Loucy (cell line): ENCODE data around the gene CNOT10.
"Not testable (repeated sequence)": the region's sequence is repeated elsewhere in the genome, so short reads cannot be mapped to it uniquely, and the experiment has no call there.

Source experiments
- H2AFZ ChIP-seq: fragments of 200-600 bp; sonication (generic); 2 replicates; pipeline ENCODE4 v1.6.0; 2016; ENCODE audit warnings: antibody characterized with exemption, mild to moderate bottlenecking, low read length, moderate library complexity
- H3F3A ChIP-seq: fragments of 200-600 bp; 2 replicates; pipeline ENCODE4 v1.6.0; 2016; ENCODE audit warnings: antibody characterized with exemption, low read depth, mild to moderate bottlenecking
- H3K27me3 ChIP-seq: fragments of 200-600 bp; sonication (generic); 2 replicates; pipeline ENCODE4 v1.6.1; 2014; ENCODE audit warnings: low read length, mild to moderate bottlenecking; ENCODE audit not compliant: insufficient read depth, poor library complexity, severe bottlenecking
- H3K36me3 ChIP-seq: fragments of 200-600 bp; sonication (generic); 2 replicates; pipeline ENCODE4 v1.6.1; 2016; ENCODE audit warnings: low read length; ENCODE audit not compliant: insufficient read depth
- H3K4me1 ChIP-seq: fragments of 200-600 bp; sonication (generic); 2 replicates; pipeline ENCODE4 v1.5.1; 2014; ENCODE audit warnings: low read length, mild to moderate bottlenecking; ENCODE audit not compliant: insufficient read depth, poor library complexity, severe bottlenecking
- H3K4me2 ChIP-seq: fragments of 200-600 bp; sonication (generic); 2 replicates; pipeline ENCODE4 v1.6.0; 2014; ENCODE audit warnings: antibody characterized with exemption, low read length, low read depth, mild to moderate bottlenecking; ENCODE audit not compliant: poor library complexity, severe bottlenecking
- H3K4me3 ChIP-seq: fragments of 200-600 bp; sonication (generic); 2 replicates; pipeline ENCODE4 v1.5.1; 2014; ENCODE audit warnings: low read length, mild to moderate bottlenecking, mixed read lengths; ENCODE audit not compliant: poor library complexity, severe bottlenecking
- H3K79me2 ChIP-seq: fragments of 200-600 bp; sonication (generic); 2 replicates; pipeline ENCODE4 v1.6.1; 2014; ENCODE audit warnings: low read length; ENCODE audit not compliant: insufficient read depth
- H3K9ac ChIP-seq: fragments of 200-600 bp; sonication (generic); 2 replicates; pipeline ENCODE4 v1.6.0; 2014; ENCODE audit warnings: mild to moderate bottlenecking, low read depth, low read length, moderate library complexity; ENCODE audit not compliant: poor library complexity, severe bottlenecking
- H3K9me2 ChIP-seq: fragments of 200-600 bp; sonication (generic); replicated peaks from 2 replicates; pipeline ENCODE4 v1.6.1; 2016; ENCODE audit warnings: low read depth, low read length, mixed read lengths
- H3K9me3 ChIP-seq: fragments of 200-600 bp; sonication (generic); 2 replicates; pipeline ENCODE4 v1.6.1; 2014; ENCODE audit warnings: mild to moderate bottlenecking, antibody characterized with exemption, low read length, low read depth; ENCODE audit not compliant: insufficient read depth
- H4K20me1 ChIP-seq: fragments of 200-600 bp; sonication (generic); 2 replicates; pipeline ENCODE4 v1.6.0; 2014; ENCODE audit warnings: antibody characterized with exemption, low read length, mild to moderate bottlenecking; ENCODE audit not compliant: insufficient read depth, poor library complexity, severe bottlenecking
- CTCF ChIP-seq: fragments of 200-600 bp; sonication (generic); conservative IDR thresholded peaks from 2 replicates; pipeline ENCODE4 v1.5.1; 2014; ENCODE audit warnings: mild to moderate bottlenecking, antibody characterized with exemption, low read length
- EZH2phosphoT487 ChIP-seq: fragments of 200-600 bp; IDR thresholded peaks from 2 replicates; pipeline ENCODE4 v1.6.1; 2018; ENCODE audit warnings: antibody characterized with exemption, mild to moderate bottlenecking, moderate library complexity, borderline replicate concordance

The CNOT10 gene

GRCh38 chr3:32646761-32647160 lies 38.2 kb upstream of the CNOT10 start:
- H4K20me1 ChIP-seq, result no peaks in the 10 kb centered on the region
- H3K9me2 ChIP-seq, result no peaks in the 10 kb centered on the region
- no peaks in the 10 kb centered on the region for H3K27me3 ChIP-seq
- no peaks in the 10 kb centered on the region for H3K4me1 ChIP-seq
- H3K9ac ChIP-seq, result no peak overlapping the region
- H3K79me2 ChIP-seq, result no peaks in the 10 kb centered on the region
- no peak overlapping the region for H3K4me2 ChIP-seq
- no peak overlapping the region for H3K4me3 ChIP-seq
- TF ChIP-seq CTCF, result no peak
- no peak for TF ChIP-seq EZH2phosphoT487
- no peaks in the 10 kb centered on the region for H3F3A ChIP-seq
- no peak overlapping the region; the same call in 1 of the 2 replicates for H2AFZ ChIP-seq
- no peaks in the 10 kb centered on the region for H3K36me3 ChIP-seq
- no peaks in the 10 kb centered on the region for H3K9me3 ChIP-seq

- H3K9me2 ChIP-seq, H3K9me3 ChIP-seq, H4K20me1 ChIP-seq, H3F3A ChIP-seq, H3K4me3 ChIP-seq, H3K9ac ChIP-seq, H3K4me2 ChIP-seq, H3K27me3 ChIP-seq, H3K79me2 ChIP-seq, H3K4me1 ChIP-seq, H2AFZ ChIP-seq, H3K36me3 ChIP-seq: not testable (repeated sequence)
Measured at GRCh38 chr3:32652337-32653100, 32.5 kb upstream of the CNOT10 start.

GRCh38 chr3:32655167-32655566 lies 29.8 kb upstream of the CNOT10 start:
- Histone ChIP-seq H3K9ac (no peak overlapping the region), H3K36me3 (no peaks in the 10 kb centered on the region), H3K4me3 (no peak overlapping the region), H3K4me2 (no peak overlapping the region), H3K27me3 (no peaks in the 10 kb centered on the region), H3K9me3 (no peaks in the 10 kb centered on the region), H3K4me1 (no peaks in the 10 kb centered on the region), H3K79me2 (no peaks in the 10 kb centered on the region), H3F3A (no peaks in the 10 kb centered on the region), H3K9me2 (no peaks in the 10 kb centered on the region), H4K20me1 (no peaks in the 10 kb centered on the region), H2AFZ (no peak overlapping the region)
- TF ChIP-seq EZH2phosphoT487 (no peak), CTCF (no peak)

- H3K9ac ChIP-seq, result no peak overlapping the region
- H4K20me1 ChIP-seq, result no peaks in the 10 kb centered on the region
- no peaks in the 10 kb centered on the region for H3K36me3 ChIP-seq
- no peak for TF ChIP-seq CTCF
- TF ChIP-seq EZH2phosphoT487, result no peak
- H3K4me1 ChIP-seq, result no peaks in the 10 kb centered on the region
- no peak overlapping the region for H3K4me3 ChIP-seq
- H3K27me3 ChIP-seq, result no peaks in the 10 kb centered on the region
- no peaks in the 10 kb centered on the region for H3K9me2 ChIP-seq
- H3F3A ChIP-seq, result no peaks in the 10 kb centered on the region
- no peak overlapping the region for H3K4me2 ChIP-seq
- H2AFZ ChIP-seq, result no peak overlapping the region
- H3K9me3 ChIP-seq, result no peaks in the 10 kb centered on the region
- no peaks in the 10 kb centered on the region for H3K79me2 ChIP-seq
Measured at GRCh38 chr3:32660634-32661033, 24.4 kb upstream of the CNOT10 start.
